ENCODE data around the gene GFI1.
"Not testable (repeated sequence)": the region's sequence is repeated elsewhere in the genome, so short reads cannot be mapped to it uniquely, and the experiment has no call there.

The GFI1 gene

DNA sequence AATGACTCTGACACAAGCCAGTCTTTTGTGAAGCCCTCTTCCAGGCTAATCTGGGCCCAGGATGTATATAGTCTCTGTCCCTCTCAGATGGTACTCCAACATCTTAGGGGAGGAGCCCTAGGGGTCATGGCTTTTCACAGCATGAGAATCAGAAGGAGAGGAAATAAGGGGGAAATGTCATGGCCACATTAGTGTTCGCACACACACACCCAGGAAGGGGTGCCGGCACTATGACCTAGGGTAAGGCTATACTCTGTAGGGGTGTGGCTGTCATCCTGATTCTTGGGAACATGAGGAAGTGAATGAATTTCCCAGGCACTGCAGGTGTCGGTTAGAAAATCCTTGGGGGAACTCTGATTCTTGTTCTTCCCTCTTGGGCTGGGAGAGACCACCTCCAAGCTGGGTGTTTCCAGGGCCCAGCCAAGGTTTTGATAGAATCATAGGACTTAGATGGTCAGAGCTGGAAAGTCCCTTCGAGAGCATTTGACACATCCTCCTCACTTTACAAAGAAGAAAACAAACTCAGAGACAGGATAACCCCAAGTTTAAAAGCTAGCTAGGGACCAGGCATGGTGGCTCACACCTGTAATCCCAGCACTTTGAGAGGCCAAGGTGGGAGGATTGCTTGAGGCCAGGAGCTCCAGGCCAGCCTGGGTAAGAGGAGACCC, 22.0 kb downstream of the GFI1 start:
- FAIRE-seq: no peak

DNA sequence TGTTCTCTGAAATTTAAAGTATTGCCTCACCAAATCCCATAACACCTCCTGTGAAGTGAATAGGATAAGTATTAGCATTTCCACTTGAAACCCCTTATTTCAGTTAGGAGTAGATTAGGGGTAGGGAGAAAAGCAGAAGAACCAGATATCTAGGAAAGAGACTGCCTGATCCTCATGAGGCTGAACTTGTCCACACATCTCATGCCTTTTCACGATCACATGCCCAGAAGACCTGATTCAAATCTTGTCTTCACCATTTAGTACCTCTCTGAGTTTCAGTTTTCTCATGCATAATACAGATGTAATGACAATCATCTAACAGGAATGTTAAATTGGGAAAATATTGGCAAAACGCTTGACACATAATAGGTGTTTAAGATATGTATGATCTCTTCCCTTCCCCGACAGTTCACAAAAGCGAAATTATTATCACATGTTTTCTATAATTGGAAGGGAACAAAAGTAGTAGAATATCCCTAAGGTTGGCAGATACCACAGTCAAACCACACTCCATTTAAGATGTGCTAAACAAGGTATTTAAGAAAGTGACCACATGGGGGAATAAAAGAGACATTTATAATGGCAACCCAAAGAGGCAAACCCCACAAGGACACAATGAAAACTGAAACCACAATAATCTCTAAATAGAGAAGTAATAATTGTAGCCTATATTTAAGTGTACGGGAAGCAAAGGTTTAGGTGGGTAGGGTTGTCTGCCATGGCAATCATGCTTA, 25.2 kb downstream of the GFI1 start:
- no peak for FAIRE-seq

DNA sequence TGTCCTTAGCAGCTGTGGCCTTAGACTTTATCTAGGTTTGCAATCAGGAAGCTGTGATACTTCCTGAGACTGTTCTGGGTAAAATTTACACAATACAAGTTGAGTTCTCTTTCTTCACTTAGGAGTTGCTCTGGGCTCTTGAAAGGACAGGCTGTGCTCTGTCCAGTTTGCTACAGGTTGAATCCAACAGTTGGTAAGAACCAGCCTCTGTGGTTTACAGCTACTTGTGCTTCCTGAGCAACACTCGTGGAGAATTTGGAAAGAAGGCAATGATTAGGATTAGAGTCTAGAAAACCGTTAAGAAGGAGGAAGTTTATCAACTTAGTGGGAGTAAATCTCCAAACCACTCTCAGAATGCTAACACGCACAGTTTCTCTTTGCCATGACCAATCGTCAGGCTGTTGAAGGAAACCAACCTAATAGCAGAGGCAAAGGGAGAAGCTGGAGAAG, 26.8 kb downstream of the GFI1 start:
- no peak for FAIRE-seq

DNA sequence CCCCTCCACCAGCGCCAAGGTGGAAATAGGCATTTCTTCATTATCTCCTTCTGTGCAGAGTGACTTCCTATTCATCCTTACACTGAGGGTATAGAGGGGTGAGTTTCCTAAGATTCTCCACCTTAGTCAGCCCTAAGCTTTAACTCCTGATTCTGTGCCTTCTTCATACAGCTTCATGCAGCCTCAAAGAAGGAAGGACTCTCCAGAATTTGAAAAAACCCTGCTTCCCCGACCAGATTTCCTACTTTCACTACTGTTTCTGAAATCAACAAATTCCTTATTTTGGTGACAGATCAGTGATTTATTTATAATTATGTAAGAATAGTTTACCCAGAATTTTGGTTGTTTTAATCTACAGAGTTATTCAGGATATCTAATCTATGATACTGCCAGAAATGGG, 28.6 kb downstream of the GFI1 start:
- FAIRE-seq: no peak

DNA sequence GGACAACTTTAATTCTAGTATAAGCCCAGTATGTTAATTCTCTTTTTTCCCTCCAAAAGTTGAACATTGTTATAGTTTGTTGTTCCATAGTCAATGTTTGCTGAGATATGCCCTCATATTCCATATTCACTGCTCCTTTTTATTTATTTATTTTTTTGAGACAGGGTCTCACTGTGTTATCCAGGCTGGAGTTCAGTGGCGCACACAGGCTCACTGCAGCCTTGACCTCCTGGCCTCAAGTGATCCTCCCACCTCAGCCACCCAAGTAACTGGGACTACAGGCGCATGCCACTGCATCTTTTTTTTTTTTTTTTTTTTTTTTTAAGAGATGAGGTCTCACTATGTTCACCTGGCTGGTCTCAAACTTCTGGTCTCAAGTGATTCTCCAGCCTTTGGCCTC, 38.7 kb downstream of the GFI1 start:
- FAIRE-seq: no peak

DNA sequence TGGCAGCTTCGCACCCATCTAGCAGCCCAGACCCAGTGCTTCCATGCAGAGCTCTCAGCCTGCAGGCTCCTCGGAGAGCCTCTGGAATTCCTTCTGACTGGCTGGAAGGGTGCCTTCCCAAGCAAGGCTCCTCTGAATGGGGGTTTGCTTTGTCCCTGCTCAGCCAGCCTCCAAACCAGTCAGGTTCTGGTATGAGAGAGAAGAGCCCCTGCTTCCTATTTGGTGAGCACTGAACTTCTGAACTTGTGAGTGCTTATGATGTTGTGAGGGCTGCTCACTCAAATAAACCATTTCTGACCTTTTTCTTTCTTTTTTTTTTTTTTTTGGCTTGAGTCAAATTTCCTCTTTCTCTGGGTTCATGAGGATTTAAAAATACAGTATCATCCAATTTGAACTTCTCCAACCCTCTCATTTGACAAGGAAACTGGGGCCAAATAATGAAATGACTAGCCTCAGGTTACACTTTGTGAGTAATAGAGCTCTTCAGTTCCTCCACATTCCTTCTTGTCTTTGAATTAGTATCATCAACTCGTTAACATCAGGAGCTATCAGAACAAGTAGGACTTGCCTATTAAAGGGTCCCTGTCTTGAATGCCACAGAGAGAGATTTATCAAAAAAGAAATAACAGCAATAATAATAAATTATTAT, 39.6 kb downstream of the GFI1 start:
- no peak for FAIRE-seq

DNA sequence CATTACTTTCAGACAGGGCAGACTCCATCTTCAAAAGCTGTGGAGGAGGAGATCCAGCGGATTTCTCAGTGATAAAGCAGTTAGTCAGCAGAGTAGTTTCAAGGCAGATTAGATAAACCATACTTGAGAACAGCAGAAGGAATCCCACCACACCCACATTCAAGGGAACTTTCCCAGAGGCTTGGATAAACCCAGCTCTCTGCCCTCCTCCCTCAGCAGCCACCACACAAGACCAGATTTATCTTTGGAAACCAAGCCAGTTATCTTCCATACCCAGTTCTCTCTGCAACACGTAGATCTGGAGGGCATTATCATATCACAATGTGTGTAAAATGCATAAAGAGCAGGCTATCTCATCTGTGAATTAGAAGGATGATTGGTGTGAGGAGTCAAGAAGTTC, 40.2 kb downstream of the GFI1 start:
- no peak for FAIRE-seq

DNA sequence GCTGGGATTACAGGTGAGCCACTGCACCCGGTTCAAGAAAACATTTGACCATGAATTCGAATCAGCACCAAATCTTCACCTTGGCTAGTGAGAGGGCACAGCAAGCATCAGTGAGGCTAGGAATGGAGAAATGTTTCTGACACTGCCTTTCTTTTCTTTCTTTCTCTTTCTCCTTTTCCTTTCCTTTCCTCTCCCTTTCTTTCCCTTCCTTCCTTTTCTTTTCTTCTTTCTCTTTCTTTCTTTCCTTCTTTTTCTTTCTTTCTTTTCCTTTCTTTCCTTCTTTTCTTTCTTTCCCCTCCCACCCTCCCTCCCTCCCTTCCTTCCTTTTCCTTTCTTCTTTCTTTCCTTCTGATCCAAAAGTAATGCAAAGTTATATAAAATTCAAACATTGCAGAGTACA, 40.9 kb downstream of the GFI1 start:
- no peak for FAIRE-seq

DNA sequence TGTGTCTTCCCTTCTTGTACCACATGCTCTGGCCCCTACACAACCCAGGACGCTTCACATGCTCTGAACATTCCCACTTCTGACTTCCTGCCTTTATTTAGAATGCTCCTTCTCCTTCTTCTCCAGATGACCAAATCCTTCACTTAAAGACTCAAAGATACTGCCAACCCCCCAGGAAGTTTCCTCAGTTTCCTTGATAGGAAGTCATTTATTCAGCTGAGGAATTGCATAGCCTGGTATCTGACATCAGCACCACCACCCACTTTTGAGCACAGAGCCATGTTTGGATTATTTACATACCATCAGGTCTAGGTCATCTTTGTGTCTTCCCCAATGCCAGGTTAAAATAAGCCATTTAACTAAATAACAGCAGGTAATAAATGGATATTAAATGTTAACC, 42.4 kb downstream of the GFI1 start:
- FAIRE-seq: no peak

DNA sequence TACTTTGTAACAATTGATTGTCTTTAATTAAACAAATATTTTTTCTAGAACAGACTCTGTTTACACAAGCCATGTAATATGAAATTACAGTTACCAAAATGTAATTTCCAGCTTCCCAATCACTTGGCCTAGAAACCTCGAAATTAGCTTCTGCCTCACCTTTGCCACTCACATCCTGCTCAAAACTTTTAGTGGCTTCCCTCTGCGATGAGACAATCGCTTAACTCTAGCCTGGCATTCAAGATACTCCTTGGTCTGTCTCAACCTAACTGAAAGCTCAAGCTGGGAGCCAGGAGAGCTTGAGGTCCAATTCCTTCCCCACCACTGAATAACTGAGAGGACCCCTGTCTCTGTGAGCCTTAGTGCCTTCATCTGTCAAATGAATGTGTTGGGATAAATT, 42.8 kb downstream of the GFI1 start:
- no peak for FAIRE-seq

DNA sequence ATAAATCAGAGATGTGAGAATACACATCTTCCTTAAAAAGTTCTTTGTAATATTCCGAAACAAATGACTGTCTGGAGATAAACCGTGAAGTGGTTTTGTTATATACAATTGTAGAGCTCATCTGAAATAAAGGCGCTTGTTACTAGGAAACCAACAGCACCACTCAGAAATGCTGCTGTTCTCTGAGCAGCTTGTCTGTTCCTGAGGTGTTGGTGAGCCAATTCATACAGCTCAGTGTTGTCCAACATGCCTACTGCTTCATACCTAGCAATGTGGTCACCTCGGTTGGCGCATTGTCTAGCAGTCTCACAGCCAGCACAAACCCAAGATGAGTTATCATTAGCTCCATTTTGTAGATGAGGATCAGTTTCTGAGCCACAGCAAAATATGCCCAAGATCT, 44.4 kb downstream of the GFI1 start:
- FAIRE-seq: no peak

DNA sequence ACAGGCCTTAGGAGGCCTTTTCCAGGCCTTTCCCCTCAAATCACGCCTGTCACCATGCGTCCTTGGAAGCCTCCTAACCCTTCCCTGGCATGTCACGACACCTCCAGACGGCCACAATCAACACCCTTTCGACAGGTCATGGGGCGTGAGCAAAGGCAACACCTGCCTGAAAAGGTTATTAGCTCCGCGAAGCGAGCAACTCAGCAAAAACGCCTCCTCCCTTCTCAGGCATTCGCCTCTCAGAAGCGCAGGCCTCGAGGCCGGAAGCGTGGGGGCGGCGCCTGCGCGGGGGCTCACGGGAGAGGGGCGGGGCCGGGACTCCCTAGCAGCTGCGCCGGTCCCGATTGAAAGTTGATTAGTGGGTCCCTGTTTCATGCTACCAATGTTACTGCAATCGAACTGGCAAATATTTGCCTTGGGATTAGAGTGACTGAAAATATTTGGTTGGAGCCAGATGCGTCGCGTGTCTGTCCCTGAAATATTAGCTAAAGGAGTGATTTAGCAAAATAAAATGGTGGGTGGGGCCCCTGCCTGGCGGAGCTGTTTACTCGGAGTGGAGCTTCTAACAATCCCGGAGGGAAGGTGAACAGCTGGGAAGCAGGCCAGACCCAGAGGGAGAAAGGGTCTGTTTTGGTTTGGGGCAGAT, 44.9 kb downstream of the GFI1 start:
- FAIRE-seq: no peak

DNA sequence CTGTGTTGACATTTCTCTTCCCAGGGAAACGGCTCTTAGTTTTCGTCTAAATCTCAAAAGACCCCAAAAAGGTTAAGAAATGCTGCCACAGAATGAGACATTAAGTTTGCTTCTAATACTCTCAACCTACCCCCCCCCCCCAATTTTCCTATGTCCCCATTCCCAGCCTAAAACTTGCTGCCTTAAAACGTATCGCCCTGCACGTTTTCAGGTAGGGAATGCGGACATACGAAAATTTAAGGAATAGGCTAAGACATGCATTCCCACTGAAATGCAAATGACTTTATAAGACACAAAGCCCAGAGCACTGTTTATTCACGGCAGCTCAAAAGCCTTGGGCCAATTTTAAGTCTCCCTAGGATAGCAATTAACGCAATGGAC, 45.4 kb downstream of the GFI1 start:
- FAIRE-seq: no peak

DNA sequence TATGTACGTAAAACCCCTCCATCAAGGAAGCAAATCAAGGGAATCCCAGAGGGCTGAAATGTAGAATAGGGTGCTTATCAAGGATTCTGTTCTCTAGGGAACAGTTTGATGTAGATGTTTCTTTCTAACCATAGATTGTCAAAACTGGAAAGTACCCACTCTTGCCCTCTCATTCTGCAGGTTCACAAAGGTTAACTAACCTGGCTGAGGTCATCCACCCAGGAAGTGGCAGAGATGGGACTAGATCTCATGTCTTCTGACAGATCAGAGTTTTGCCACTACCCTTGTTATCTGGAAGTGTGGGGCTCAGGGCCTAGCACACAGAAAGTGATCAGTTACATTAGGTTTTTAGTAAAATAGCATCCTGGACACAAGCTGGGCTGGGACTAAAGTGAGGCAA, 47.4 kb downstream of the GFI1 start:
- FAIRE-seq: no peak

DNA sequence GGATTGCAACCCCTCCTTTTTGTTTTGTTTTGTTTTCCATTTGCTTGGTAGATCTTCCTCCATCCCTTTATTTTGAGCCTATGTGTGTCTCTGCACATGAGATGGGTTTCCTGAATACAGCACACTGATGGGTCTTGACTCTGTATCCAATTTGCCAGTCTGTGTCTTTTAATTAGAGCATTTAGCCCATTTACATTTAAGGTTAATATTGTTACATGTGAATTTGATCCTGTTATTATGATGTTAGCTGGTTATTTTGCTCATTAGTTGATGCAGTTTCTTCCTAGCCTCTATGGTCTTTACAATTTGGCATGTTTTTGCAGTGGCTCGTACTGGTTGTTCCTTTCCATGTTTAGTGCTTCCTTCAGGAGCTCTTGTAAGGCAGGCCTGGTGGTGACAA, 52.2 kb downstream of the GFI1 start:
- FAIRE-seq: not testable (repeated sequence)

DNA sequence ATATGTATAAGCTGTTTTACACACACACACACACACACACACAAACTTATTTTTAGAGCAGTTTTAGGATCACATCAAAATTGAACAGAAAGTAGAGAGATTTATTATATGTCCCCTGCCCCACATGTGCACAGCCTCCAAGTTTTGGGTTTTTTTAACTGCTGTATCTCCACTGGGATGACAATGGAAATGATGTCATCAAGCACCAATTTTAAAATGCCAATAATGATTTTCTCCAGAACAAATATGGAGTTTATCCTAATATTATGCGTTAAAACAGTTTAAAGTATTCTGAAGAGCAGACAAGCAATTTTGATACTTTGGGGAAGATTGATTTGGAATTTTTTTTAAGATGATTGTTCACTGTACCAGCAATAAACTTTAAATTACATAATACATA, 56.7 kb downstream of the GFI1 start:
- FAIRE-seq: no peak

DNA sequence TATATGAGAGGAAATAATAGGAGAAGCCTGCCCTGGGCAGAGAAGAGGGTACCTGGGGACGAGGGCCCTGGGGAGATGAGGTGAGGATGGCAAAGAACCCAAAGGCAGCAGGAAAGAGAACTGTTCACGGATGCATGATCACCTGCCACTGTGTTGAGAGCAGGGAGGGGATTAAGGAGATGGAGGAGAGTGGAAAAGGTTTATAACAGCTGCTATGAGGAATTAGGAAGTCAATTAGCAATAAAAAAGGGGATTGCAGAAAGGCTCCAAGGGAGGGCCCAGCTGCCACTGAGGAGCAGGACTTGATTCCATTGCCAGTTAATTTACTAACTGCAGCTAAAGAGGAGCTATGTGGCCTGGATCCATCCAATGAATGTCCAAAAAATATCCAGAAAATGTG, 61.1 kb downstream of the GFI1 start:
- FAIRE-seq: no peak

All from TTC549 (cell line).